HCT116 (cell line): ENCODE results near the gene PARM1. TPM values are rescaled to one million over a fixed set of nuclear protein-coding genes. Genes with fewer than 3 reads are reported as not detected.

Experiments
- ATAC-seq: fragments of 200-7000 bp; cut with Tn5 transposase; 2 replicates; pipeline ENCODE4 v1.9.1; 2020; ENCODE audit warnings: mild to moderate bottlenecking, moderate library complexity
- BruUV-seq: library from RNA; stranded (reverse); fragments of 400-500 nt; replicated peaks from 2 replicates; lab custom pipeline; 2021; lab: Mats Ljungman, UMichigan
- CTCF ChIA-PET: fragments of 300-600 bp; sonication (Branson Sonifier 250); formaldehyde crosslinking; loops from one replicate; lab custom pipeline; 2021; ENCODE audit warnings: antibody characterized with exemption; lab: Charles Lee
- POLR2A ChIA-PET: fragments of 300-600, 350-600 bp; sonication (Branson Sonifier 250); formaldehyde crosslinking; loops from one replicate; lab custom pipeline; 2021; ENCODE audit warnings: antibody characterized with exemption; lab: Charles Lee
- RAD21 ChIA-PET, 2 experiments: fragments of 300-600 bp; sonication (Branson Sonifier 250); formaldehyde crosslinking; loops; one replicate each; lab custom pipeline; 2023; ENCODE audit warnings: low total read pairs in 2 of 2; ENCODE audit not compliant: uncharacterized antibody in 2 of 2, unreplicated experiment in 2 of 2, low non-redundant PET in 1 of 2; lab: Charles Lee
- DNase-seq: peaks from one replicate; pipeline ENCODE4 v3.0.0-alpha.2; 2010; ENCODE audit warnings: low read depth, low spot score
- H2AFZ ChIP-seq: fragments of 200-600 bp; shearing (Covaris generic), sonication (generic); 2 replicates; pipeline ENCODE4 v1.6.1; 2017; ENCODE audit warnings: low read depth, mixed run types, mixed read lengths, antibody characterized with exemption, low read length; ENCODE audit not compliant: poor library complexity, severe bottlenecking
- H3K27ac ChIP-seq: 2 replicates; pipeline ENCODE4 v1.5.1; 2012; ENCODE audit warnings: low read depth, low read length
- H3K27me3 ChIP-seq: fragments of 200-600 bp; sonication (generic); 2 replicates; pipeline ENCODE4 v1.6.1; 2016; ENCODE audit warnings: mixed run types, low read length, mixed read lengths; ENCODE audit not compliant: insufficient read depth
- H3K36me3 ChIP-seq, 2 experiments: fragments of 200-500 bp in 1 of 2; fragments of 200-600 bp in 1 of 2; sonication (Bioruptor generic) in 1 of 2; sonication (generic) in 1 of 2; 2 replicates each; pipeline versions ENCODE4 v1.5.1 to v1.6.1; 2014 to 2016; ENCODE audit warnings: low read length in 2 of 2, inconsistent platforms in 1 of 2, mixed read lengths in 1 of 2, mixed run types in 1 of 2; ENCODE audit not compliant: insufficient read depth in 2 of 2, control insufficient read depth in 1 of 2
- H3K4me1 ChIP-seq, 2 experiments: fragments of 200-600 bp in 1 of 2; sonication (generic) in 1 of 2; 2 replicates each; pipeline versions ENCODE4 v1.5.1 to v1.6.1; 2012 to 2017; ENCODE audit warnings: low read length in 2 of 2, inconsistent platforms in 1 of 2, mild to moderate bottlenecking in 1 of 2, mixed read lengths in 1 of 2, mixed run types in 1 of 2, moderate library complexity in 1 of 2; ENCODE audit not compliant: insufficient read depth in 2 of 2, control insufficient read depth in 1 of 2
- H3K4me2 ChIP-seq: fragments of 200-600 bp; sonication (generic); 2 replicates; pipeline ENCODE4 v1.6.1; 2017; ENCODE audit warnings: mixed run types, low read length, mixed read lengths
- H3K4me3 ChIP-seq, 2 experiments: fragments of 200-600 bp in 1 of 2; sonication (generic) in 1 of 2; replicated peaks in 1 of 2; 2 replicates each; pipeline ENCODE4 v1.5.1; 2011 to 2016; ENCODE audit warnings: low read length in 2 of 2, control low read depth in 1 of 2, low read depth in 1 of 2, mild to moderate bottlenecking in 1 of 2, mixed read lengths in 1 of 2, mixed run types in 1 of 2
- H3K79me2 ChIP-seq: fragments of 200-600 bp; sonication (generic); 2 replicates; pipeline ENCODE4 v1.6.1; 2017; ENCODE audit warnings: mild to moderate bottlenecking, mixed run types, low read length, moderate library complexity, mixed read lengths; ENCODE audit not compliant: insufficient read depth
- H3K9ac ChIP-seq: fragments of 200-600 bp; sonication (generic); 2 replicates; pipeline ENCODE4 v1.6.1; 2016; ENCODE audit warnings: low read length, mixed read lengths
- H3K9me2 ChIP-seq: fragments of 200-600 bp; sonication (generic), shearing (Covaris generic); 2 replicates; pipeline ENCODE4 v1.6.1; 2017; ENCODE audit warnings: mixed run types, mild to moderate bottlenecking, moderate library complexity; ENCODE audit not compliant: insufficient read depth
- H3K9me3 ChIP-seq, 2 experiments: fragments of 200-500 bp in 1 of 2; fragments of 200-600 bp in 1 of 2; sonication (Bioruptor generic) in 1 of 2; sonication (generic) in 1 of 2; 2 replicates each; pipeline ENCODE4 v1.6.1; 2014 to 2017; ENCODE audit warnings: low read length in 2 of 2, mixed read lengths in 2 of 2, inconsistent platforms in 1 of 2, low read depth in 1 of 2, mild to moderate bottlenecking in 1 of 2, mixed run types in 1 of 2, moderate library complexity in 1 of 2; ENCODE audit not compliant: control insufficient read depth in 1 of 2, insufficient read depth in 1 of 2
- H4K20me1 ChIP-seq: fragments of 200-600 bp; sonication (generic), shearing (Covaris generic); 2 replicates; pipeline ENCODE4 v1.6.1; 2017; ENCODE audit warnings: mixed run types, mild to moderate bottlenecking, moderate library complexity; ENCODE audit not compliant: insufficient read depth
- CBX3 ChIP-seq: IDR thresholded peaks from 2 replicates; pipeline ENCODE4 v1.6.1; 2012; ENCODE audit warnings: low read depth
- CEBPB ChIP-seq: IDR thresholded peaks from 2 replicates; pipeline ENCODE4 v1.6.1; 2012; ENCODE audit warnings: low read depth
- CTCF ChIP-seq, 3 experiments: fragments of 200-600 bp in 1 of 3; sonication (generic) in 1 of 3; IDR thresholded peaks in 2 of 3; conservative IDR thresholded peaks in 1 of 3; 2 replicates each; pipeline ENCODE4 v1.5.1; 2012 to 2017; ENCODE audit warnings: low read depth in 2 of 3, low read length in 2 of 3, antibody characterized with exemption in 1 of 3, borderline replicate concordance in 1 of 3, control low read depth in 1 of 3, mild to moderate bottlenecking in 1 of 3, mixed read lengths in 1 of 3, mixed run types in 1 of 3, moderate library complexity in 1 of 3; ENCODE audit not compliant: insufficient read depth in 1 of 3
- EZH2phosphoT487 ChIP-seq: fragments of 200-600 bp; IDR thresholded peaks from 2 replicates; pipeline ENCODE4 v1.6.1; 2018; ENCODE audit warnings: antibody characterized with exemption, borderline replicate concordance
- FOSL1 ChIP-seq: IDR thresholded peaks from 2 replicates; pipeline ENCODE4 v1.6.1; 2012; ENCODE audit warnings: low read depth
- JUND ChIP-seq: IDR thresholded peaks from 2 replicates; pipeline ENCODE4 v1.6.1; 2012
- POLR2AphosphoS5 ChIP-seq: IDR thresholded peaks from 2 replicates; pipeline ENCODE4 v1.6.1; 2011; ENCODE audit warnings: mild to moderate bottlenecking, low read depth, low read length, moderate library complexity
- SRF ChIP-seq: IDR thresholded peaks from 2 replicates; pipeline ENCODE4 v1.6.1; 2012; ENCODE audit warnings: low read depth
- YY1 ChIP-seq: IDR thresholded peaks from 2 replicates; pipeline ENCODE4 v1.6.1; 2011; ENCODE audit warnings: low read length, low read depth, moderate library complexity, mild to moderate bottlenecking; ENCODE audit not compliant: insufficient replicate concordance; ENCODE audit errors: extremely low read depth
- ZBTB33 ChIP-seq: IDR thresholded peaks from 2 replicates; pipeline ENCODE4 v1.6.1; 2011; ENCODE audit warnings: mild to moderate bottlenecking, low read length, moderate library complexity; ENCODE audit not compliant: insufficient replicate concordance; ENCODE audit errors: extremely low read depth
- ZFX ChIP-seq: fragments of 450-650 bp; IDR thresholded peaks from 2 replicates; pipeline ENCODE4 v1.6.1; 2017
- intact Hi-C: fragments of 100-400 bp; cut with micrococcal nuclease; formaldehyde crosslinking; loops from 2 replicates; pipeline ENCODE4 v1.10.0; 2022
- total RNA-seq: library from RNA; stranded (reverse); gene quantifications from one replicate; pipeline ENCODE4 v1.2.1, GENCODE V29; 2021; ENCODE audit not compliant: unreplicated experiment

The PARM1 gene
- total RNA-seq, 1 experiment from 2014 or later, result 11.7 TPM

GRCh38 chr4:74971862-74972261 lies 38.9 kb downstream of the PARM1 start:
- POLR2A ChIA-PET, result no interaction called here
- no peak overlapping the region for H3K4me2 ChIP-seq
- no peak overlapping the region for H2AFZ ChIP-seq
- no peak for ATAC-seq
- H3K36me3 ChIP-seq, result no peaks in the 10 kb centered on the region
- no TSS peak for BruUV-seq
- H3K27me3 ChIP-seq, result no peaks in the 10 kb centered on the region
- no peak overlapping the region for H3K4me3 ChIP-seq
- CTCF ChIA-PET, result no interaction called here
- RAD21 ChIA-PET, result no interaction called here
- no peak for DNase-seq
- H3K79me2 ChIP-seq, result no peaks in the 10 kb centered on the region
- H4K20me1 ChIP-seq, result no peaks in the 10 kb centered on the region
- H3K9me3 ChIP-seq, result no peaks in the 10 kb centered on the region
- H3K9me2 ChIP-seq, result no peaks in the 10 kb centered on the region
- H3K4me1 ChIP-seq, result no peaks in the 10 kb centered on the region
- H3K27ac ChIP-seq, result no peak overlapping the region
- TF ChIP-seq EZH2phosphoT487 (no peak), CBX3 (no peak), CTCF (IDR thresholded peaks at IDR 0.05 in 2 of 3, conservative IDR thresholded peaks at IDR 0.05 in 1 of 3; ENCODE audit: borderline replicate concordance in 1 of 3, insufficient read depth in 1 of 3, low read depth in 2 of 3, low read length in 2 of 3) (no peak), CEBPB (no peak), POLR2AphosphoS5 (no peak), JUND (no peak), ZFX (no peak), YY1 (no peak), FOSL1 (no peak), SRF (no peak), ZBTB33 (no peak)
- H3K9ac ChIP-seq, result no peak overlapping the region
- intact Hi-C loops, result no loop called here
